ENCODE data around the gene PLCB3. TPM values are rescaled to one million over a fixed set of nuclear protein-coding genes. Genes with fewer than 3 reads are reported as not detected.
A peak's percentile ranks its signal among the peaks of the same experiment; 100 is the strongest.

Gene PLCB3
- total RNA-seq, 1 donor from 2014 or later: 42.4 TPM

DNA sequence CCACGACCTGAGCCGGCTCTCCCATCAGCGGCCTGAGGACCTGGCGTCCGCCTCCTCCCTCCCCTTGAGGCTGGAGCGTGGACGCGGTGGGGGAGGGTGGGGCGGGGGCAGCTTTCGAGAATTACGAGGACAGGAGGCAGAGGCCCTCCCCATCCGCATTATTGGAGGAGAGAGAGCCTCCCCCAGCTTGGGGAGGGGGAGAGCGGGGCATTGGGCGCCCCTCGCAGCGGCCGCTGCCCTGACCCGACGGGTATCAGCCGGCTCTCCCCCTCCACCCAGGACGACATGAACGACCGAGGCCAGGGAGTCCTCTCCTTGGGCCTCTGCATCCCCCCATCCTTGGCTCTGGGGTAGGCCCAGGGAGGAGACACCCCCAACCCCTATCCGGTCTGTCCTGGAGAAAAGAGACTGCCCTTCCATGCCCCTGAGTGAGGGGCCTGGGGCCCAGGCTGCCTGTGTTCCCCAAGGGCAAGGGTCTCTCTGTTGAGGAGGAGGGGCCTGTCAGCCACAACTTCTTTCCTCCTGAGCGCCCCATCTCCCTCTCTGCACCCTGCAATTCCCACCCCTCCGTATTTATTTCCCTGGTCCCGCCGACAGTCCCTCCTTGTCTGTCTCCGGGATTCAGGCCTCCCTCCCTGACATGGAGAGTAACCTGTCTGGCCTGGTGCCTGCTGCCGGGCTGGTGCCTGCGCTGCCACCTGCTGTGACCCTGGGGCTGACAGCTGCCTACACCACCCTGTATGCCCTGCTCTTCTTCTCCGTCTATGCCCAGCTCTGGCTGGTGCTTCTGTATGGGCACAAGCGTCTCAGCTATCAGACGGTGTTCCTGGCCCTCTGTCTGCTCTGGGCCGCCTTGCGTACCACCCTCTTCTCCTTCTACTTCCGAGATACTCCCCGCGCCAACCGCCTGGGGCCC lies 34.8 kb downstream of the PLCB3 start:
- DNase-seq (ENCODE audit: low spot score): no peak

DNA sequence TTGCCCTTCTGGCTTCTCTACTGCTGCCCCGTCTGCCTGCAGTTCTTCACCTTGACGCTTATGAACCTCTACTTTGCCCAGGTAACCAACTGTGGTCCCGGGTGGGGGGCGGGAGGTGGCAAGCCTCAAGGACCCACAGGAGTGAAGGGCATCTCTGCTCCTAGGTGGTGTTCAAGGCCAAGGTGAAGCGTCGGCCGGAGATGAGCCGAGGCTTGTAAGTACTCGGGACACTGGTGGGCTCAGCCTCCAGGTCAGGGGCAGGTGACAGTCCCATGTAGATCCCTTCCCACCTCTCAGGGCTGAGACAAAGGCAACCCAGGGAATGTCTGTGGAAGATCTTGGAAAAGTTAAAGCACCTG lies 35.5 kb downstream of the PLCB3 start:
- no peak for DNase-seq (ENCODE audit: low spot score)

DNA sequence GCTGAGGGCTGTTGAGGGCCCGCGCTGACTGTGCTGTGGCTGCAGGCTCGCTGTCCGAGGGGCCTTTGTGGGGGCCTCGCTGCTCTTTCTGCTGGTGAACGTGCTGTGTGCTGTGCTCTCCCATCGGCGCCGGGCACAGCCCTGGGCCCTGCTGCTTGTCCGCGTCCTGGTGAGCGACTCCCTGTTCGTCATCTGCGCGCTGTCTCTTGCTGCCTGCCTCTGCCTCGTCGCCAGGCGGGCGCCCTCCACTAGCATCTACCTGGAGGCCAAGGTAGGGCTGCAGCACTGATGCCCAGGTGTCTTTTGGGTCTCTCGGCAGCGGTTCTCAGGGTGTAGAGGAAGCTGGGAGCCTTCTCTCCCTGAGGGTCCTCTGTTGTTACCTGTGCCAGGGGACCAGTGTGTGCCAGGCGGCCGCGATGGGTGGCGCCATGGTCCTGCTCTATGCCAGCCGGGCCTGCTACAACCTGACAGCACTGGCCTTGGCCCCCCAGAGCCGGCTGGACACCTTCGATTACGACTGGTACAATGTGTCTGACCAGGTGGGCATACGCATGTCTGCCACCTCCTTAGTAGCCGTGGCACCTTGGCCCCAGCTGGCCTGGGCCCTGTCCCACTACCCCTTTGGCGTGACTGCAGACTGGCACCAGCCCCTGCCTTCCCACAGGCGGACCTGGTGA lies 36.5 kb downstream of the PLCB3 start:
- DNase-seq (ENCODE audit: low spot score): no peak

DNA sequence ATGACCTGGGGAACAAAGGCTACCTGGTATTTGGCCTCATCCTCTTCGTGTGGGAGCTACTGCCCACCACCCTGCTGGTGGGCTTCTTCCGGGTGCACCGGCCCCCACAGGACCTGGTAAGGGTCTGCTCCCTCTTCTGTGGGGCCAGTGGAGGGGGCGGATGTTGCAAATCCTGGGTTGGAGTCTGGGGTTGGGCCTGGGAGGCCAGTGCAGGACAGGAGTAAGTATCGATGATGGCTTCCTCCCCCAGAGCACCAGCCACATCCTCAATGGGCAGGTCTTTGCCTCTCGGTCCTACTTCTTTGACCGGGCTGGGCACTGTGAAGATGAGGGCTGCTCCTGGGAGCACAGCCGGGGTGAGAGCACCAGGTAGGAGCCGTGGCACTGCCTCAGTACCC lies 37.0 kb downstream of the PLCB3 start:
- DNase-seq (ENCODE audit: low spot score): no peak

DNA sequence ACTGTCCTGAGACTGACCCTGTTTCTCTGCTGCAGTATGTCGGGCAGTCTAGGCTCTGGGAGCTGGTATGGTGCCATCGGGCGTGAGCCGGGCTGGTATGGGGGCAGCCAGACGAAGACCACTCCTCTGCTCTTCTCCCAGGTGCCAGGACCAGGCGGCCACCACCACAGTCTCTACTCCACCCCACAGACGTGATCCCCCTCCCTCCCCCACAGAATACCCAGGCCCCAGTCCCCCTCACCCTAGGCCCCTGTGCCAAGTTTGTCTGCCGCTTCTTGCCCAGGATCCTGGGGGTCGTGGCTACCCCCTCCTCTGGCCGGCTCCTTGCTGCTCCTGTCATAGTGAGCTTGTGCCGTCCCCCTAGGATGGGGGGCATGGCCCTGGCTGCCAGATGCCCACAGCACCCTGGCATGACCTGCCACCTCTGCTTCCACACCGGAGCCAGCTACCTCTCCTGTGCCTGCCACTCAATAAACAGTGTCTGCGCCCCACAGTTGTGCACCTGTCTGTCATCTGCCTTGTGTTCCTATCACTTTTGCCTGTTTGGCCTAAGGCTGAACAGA lies 37.8 kb downstream of the PLCB3 start:
- DNase-seq (ENCODE audit: low spot score): no peak

DNA sequence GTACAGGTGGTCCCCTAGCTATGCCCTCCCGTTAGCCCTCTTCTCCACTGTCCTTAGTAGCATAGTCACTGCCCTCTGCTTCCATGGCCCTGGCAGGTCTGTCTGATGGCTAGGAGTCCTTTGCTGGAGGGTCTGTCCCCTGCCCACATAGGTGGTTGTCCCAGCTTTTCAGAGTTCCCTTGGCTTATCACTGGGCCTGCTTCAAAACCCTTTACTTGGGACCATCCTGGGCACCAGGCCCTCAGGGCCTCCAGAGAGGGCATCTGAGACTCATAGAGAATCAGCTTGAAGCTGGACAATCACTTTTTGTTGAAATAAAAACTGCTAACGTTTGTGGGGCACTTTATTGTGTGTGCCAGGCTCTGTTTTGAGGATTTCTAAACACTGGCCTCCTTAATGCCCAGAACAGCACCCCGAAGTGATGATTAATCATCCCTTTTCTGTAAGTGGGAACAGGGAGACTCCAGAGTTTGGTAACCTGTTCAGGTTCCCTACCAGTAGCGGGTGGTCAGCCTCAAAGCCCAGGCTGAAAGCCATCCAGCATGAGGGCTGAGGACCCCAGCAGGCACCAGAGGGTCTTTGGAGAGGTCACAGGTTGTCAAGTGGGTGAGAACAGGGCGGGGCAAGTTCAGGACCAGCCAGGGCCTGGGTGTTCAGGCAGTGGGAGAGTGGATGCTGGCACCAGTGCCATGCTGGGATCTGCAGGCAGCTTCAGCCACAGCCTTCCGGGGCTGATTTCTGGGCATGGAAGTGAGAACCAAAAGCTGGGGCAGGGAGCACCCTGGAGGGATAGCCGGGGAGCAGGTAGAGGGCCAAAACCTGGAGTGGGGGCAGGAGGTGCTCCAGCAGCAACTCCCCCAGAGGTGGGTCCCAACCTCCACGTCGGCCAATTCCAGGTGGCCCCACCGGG lies 39.3 kb downstream of the PLCB3 start:
- no peak for DNase-seq (ENCODE audit: low spot score)

DNA sequence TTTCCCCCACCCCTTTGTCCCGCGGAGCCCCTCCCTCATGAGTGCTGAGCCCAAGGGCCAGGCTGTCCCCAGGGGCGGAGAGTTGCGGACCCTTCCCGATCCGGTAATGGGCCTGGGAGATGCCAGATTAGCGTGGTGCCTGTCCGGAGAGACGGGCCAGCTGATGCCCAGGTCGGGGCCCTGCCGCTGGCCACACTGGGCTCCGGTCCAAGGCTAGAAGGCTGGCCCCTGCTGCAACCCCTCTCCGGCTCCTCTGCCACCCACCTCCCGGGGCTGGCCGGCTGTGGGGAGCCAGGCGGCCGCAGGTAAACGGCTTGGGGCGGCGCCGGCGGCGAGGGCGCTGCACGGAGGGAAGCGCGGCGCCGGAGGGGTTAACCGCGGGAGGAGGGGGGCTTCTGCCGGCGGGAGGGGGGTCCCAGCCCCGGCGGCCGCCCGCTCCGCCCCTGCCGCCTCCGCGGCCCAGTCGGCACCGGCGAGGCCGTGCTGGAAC lies 40.0 kb downstream of the PLCB3 start, which contains the start of gene KCNK4:
KCNK4 (plus strand) TSS at position 41 of the 490 bp plus-strand sequence. CDS start 1,717 bp downstream, outside the sequence.
- no peak for DNase-seq (ENCODE audit: low spot score)

DNA sequence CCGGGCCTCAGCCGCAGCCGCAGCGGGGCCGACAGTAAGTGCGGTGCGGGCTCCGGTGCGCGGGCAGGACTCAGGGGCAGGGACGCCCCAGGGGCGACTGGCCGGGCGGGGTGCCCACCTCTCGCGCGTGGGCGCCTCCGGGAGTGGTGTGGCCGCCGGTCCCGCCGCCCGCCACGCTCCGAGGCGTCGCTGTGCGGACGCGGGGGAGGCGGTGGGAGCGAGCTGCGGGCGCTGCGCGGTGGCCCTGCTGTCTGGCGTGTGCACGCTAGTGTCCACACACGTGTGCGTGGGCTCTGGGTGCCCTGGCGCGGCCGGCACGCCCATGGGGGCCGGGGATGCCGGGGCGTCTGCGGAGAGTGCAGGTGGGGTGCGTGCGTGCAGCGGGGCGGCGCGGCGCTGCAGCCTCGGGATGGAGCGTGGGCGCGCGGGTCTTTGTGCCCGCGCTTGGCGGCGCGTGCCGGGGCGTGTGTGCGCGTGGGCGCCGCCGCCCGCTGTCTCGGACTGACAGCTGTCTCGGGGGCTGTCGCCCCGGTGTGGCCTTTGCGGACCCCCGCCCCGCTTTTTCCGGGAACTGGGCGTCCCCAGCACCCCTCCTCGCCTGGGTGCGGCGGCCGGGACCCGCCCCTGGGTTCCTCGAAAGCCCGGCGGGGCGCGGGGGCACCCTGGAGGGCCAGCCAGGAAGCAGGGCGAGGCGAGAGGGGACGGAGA lies 40.6 kb downstream of the PLCB3 start:
- no peak for DNase-seq (ENCODE audit: low spot score)

DNA sequence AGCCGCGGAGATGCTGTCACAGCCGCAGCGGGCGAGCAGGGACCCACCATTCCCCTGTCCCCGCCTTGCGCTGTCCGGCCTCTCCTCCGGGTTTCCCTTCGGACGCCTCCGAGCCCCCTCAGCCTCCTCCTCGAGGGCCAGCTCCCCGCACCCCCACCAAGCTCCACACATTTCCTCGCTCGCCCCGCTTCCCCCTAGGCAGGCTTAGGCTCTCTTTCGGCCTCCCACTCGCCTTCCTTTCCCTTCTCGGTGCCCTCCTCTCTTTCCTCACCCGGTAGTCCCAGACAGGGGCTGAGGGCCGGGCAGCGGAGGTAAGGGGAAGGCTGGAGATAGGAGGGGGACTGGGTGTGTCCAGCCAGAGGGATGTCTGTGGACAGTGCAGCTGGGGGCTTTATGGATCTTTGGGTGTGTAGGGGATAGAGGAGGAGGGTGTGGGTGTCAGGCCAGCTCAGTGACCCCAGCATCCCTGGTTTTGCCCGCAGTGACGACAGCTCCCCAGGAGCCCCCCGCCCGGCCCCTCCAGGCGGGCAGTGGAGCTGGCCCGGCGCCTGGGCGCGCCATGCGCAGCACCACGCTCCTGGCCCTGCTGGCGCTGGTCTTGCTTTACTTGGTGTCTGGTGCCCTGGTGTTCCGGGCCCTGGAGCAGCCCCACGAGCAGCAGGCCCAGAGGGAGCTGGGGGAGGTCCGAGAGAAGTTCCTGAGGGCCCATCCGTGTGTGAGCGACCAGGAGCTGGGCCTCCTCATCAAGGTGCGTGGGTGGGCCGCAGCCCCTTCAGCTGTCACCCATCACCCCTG lies 41.3 kb downstream of the PLCB3 start:
- no peak for DNase-seq (ENCODE audit: low spot score)

DNA sequence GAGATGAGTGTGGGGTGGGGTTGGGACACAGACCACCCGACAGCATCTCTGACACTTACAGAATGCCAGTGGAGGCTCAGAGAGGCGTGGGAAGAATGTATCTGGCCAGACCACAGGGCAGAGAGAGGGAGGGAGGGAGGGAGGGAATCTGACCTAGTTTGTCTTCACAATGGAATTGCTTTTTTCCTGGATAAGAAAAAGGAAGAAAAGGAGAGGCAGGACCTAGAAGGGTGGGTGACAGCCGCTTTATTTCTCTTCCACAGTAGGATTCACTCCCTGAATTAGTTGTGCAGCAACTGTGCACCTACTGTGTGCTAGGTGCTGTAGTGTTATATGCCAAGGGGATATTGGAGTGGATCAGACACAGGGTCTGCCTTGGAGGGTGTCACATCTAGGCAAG lies 43.4 kb downstream of the PLCB3 start:
- DNase-seq (ENCODE audit: low spot score): no peak

DNA sequence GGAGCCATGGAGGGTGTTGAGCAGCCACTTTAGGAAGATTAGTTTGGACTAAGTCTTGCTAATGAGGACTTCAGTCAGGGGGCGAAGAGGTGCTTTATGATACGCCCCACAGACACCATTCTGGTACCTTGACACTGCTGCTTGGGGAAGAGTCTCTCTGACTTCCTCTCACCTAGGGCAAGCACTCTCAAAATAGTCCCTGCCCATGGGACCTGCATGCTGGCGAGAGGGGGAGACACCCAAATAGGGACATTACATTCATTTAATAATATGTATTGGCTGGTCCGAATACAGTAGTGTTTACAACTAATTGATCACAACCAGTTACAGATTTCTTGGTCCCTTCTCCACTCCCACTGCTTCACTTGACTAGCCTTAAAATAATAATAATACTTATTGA lies 44.4 kb downstream of the PLCB3 start:
- no peak for DNase-seq (ENCODE audit: low spot score)

DNA sequence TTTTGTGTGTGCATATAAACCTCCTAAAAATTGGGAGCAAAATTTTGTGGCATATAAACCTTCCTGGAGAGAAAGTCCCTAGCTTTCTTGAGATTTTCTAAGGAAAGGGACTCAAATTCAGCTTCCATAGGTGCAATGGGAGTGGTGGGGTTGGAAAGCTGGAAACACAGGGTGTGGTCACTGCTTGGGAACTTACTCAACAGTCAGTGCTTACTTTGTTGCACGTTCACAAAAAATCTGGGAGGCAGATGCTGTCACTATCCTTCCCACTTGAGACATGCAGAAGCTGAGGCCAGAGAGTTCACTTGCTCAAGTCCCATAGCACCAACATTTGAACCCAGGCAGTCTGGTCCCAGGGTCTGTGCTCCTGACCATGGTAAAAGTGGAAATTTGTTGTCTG lies 44.9 kb downstream of the PLCB3 start:
- DNase-seq (ENCODE audit: low spot score): no peak

DNA sequence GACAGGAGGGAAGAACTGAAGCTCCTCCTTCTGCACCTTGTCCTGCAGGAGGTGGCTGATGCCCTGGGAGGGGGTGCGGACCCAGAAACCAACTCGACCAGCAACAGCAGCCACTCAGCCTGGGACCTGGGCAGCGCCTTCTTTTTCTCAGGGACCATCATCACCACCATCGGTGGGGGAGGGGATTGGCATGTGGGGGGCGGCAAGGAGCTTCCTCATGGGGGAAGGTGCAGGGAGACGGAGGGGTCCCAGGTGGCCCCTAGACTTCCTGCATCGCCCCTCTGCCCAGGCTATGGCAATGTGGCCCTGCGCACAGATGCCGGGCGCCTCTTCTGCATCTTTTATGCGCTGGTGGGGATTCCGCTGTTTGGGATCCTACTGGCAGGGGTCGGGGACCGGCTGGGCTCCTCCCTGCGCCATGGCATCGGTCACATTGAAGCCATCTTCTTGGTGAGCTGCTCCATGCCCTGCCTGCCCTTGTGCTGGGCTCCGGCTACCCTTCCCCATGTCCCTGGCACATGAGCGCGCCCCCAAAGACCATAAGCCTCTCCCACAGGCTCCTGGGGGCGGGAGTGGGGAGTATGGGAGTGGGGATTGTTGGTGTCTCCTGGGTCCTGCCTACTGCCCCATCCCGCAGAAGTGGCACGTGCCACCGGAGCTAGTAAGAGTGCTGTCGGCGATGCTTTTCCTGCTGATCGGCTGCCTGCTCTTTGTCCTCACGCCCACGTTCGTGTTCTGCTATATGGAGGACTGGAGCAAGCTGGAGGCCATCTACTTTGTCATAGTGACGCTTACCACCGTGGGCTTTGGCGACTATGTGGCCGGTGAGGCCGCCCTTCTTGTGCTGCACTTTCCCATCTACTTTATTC lies 45.7 kb downstream of the PLCB3 start:
- DNase-seq (ENCODE audit: low spot score): no peak

DNA sequence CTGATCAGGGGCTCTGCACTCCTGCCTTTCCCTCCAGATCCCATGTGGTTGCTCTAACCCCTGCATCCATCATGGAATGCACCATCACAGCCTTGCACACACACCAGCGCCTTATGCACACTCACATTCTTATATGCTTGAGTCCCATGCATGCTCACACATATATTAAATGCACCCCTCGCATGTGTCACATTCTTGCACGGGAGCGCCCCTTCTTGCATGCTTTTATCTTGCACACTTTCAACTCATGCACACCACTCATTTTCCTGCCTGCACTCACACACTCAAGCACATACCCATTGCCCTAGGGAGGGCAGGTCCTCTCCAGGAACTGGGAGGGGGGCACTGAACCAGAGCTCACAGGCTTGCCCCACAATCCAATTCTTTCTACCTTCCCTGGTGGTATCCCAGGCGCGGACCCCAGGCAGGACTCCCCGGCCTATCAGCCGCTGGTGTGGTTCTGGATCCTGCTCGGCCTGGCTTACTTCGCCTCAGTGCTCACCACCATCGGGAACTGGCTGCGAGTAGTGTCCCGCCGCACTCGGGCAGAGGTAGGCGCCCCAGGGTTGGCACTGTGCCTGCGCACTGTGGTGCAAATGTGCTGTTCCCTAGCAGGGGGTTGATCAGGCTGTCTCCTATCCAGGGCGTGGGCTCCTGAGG lies 46.5 kb downstream of the PLCB3 start:
- no peak for DNase-seq (ENCODE audit: low spot score)

DNA sequence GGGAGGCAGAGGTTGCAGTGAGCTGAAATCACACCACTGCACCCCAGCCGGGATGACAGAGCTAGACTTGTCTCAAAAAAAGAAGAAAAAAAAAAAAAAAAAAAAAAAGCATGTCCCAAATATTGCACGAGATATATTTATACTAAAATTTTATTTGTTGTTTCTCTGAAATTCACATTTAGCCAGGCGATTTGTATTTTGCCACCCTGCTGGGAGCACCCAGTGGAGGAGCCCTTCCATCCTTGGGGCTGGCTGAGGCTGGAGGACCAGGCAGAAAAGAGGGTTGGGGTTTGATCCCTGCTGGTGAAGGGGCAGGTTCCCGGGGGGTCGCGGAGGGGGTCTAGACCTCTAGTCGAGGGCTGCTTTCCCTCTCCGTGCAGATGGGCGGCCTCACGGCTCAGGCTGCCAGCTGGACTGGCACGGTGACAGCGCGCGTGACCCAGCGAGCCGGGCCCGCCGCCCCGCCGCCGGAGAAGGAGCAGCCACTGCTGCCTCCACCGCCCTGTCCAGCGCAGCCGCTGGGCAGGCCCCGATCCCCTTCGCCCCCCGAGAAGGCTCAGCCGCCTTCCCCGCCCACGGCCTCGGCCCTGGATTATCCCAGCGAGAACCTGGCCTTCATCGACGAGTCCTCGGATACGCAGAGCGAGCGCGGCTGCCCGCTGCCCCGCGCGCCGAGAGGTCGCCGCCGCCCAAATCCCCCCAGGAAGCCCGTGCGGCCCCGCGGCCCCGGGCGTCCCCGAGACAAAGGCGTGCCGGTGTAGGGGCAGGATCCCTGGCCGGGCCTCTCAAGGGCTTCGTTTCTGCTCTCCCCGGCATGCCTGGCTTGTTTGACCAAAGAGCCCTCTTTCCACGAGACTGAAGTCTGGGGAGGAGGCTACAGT lies 47.9 kb downstream of the PLCB3 start:
- peak; percentile 59 for DNase-seq (ENCODE audit: low spot score)

DNA sequence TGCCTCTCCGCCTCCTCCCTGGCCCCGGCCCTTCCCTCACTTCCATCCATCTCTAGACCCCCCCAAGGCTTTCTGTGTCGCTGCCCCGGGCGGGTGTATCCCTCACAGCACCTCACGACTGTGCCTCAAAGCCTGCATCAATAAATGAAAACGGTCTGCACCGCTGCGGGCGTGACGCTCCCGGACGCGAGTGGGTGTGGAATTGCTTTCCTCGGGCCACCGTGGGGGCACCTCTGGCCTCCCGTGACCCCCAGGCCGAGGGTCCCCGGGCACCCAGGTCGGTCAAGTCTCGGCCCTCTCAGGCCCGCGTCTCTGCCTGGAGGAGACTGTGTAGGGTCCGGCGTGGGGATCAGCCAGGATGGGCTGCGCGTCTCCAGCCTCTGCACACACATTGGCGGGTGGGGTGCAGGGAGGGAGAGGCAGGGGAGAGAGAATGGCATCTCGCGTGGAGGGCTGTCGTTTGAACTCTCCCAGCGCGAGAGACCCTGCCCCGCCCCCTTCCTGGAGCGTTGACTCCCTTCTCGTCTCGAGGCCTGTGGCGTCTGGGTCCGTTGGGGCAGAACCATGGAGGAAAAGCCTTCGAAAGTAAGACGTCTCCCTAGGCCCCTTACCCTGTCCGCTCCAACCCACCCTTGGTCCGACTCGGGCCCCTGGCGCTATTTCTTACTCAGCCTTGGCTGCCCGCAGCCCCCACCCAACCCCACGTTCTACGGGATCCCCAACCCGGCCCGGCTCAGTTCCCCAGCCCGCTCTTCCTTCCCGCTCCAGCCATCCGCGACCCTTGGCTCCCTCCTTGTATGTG lies 48.7 kb downstream of the PLCB3 start, which contains the start of gene CATSPERZ:
CATSPERZ (plus strand) TSS at position 512 of the 802 bp plus-strand sequence; CDS start at position 565, 53 bp downstream.
- no peak for DNase-seq (ENCODE audit: low spot score)
